Measurements from ENCODE around the gene RAD23B.
"Not testable (repeated sequence)": the region's sequence is repeated elsewhere in the genome, so short reads cannot be mapped to it uniquely, and the experiment has no call there.

RAD23B gene

DNA sequence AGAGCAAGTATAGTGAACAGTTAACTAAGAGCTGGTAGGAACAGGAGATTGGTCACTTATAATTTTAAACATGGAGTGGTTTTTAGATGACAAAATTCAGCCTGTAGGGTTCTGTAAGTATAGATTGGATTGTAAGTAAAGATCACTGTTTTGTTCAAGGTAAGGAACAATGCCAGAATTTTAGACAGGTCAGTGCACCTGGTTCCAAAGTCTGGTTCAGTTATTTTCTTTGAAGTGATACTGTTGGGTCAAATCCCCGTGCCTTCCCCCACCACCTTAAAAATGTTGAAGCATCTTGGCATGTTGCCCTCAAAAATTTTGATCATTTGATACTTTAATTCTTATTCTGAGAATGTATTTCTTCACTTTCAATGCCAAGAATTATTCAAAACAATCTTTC is 12.9 kb downstream of the RAD23B start:
- no peak for DNase-seq

- not testable (repeated sequence) for DNase-seq
Measured at GRCh38 chr9:107296592-107296991, 13.5 kb downstream of the RAD23B start.

DNA sequence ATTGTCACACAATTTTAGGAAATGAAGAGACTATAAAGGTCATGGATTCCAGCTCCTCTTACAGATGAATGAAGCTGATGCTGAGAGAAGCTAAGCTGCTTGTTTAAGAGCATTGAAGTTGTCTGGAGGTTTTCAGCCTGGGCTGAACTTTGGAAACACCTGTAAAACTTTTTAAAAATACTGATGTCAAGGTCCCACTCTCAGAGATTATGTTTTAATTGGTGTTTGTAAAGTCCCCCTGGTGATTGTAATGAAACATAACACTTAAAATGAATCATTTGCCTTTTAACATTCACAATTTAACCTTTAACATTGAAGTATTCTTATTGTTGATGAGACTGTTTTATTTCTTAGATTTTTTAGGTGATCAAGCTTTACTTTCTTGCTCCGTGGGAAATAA is 16.4 kb downstream of the RAD23B start:
- DNase-seq: no peak

GRCh38 chr9:107306308-107306707 is 23.2 kb downstream of the RAD23B start:
- DNase-seq: no peak

DNA sequence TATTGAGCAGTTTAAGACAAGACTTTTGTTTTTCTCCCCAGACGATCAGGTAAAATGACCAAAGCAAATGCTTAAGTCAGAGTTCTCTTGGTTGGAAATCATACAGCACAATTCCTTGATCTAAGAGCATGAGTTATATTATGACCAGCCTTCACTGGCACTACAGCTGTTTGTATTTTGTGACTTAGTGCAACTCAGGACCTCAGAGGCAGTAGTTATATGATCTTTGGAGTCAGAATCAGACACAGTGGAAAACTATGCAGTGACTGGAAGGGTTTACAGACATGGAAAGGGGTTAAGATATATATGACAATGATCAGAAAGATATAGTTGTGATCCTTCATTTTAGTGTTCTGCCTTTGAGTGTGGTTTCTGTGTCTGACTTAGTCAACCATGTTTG is 24.3 kb downstream of the RAD23B start:
- DNase-seq: no peak

- no peak for DNase-seq
Measured at GRCh38 chr9:107308461-107308860, 25.4 kb downstream of the RAD23B start.

GRCh38 chr9:107309271-107309670 is 26.2 kb downstream of the RAD23B start:
- no peak for DNase-seq

- DNase-seq: no peak
Measured at GRCh38 chr9:107312376-107313050, 29.4 kb downstream of the RAD23B start.

GRCh38 chr9:107313555-107314096 is 30.5 kb downstream of the RAD23B start:
- no peak for DNase-seq

DNA sequence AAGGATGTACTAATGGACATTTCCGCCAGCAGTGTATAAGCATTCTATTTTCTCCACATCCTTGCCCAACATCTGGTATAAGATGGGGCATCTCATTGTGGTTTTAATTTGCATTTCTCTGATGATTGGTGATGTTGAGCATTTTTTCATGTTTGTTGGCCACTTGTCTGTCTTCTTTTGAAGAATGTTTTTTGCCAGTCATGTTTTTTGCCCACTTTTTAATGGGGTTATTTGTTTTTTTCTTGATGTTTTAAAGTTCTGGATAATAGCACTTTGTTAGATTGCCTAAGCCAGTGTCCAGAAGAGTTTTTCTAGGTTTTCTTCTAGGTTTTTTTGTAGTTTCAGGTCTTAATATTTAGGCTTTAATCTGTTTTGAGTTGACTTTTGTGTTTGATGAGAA is 31.7 kb downstream of the RAD23B start:
- DNase-seq: no peak

DNA sequence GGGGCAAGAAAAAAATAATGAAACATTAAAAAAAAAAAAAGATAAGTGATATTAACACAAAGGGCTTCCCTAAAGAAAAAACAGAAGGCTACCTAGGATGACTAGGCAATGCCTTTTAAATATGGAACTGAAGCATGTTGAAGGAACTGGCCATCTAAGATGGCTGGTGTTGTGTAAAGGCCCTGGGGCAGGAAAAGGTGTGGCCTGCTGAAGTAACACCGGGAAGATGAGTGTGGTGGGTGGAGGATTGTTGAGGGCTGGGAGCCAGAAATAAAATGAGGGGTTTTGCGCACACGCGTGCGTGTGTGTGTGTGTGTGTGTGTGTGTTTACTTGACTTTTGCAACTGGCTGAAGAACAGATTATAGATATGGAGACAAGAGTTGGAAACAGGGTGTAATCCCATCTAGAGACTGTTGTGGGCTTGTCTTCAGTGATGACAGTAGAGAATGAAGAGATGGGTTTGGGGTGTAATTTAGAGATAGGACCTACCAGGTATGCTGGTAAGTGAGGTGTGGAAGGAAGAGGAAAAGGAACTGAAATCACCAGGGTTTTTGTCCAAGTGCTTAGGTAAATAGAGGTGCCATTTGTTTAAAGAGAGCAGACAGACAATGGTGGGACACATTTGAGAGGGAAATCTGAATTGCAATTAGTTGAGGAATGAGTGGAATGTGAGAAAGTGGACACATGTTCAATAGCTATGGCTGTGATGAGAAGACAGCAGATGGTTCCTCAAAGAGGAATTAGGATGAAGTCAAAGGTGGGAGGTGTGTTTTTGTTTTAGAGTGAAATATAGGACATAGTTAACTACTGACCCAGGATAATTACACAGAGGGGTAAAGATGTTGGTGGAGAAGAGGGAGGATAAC is 33.9 kb downstream of the RAD23B start:
- DNase-seq: no peak

DNA sequence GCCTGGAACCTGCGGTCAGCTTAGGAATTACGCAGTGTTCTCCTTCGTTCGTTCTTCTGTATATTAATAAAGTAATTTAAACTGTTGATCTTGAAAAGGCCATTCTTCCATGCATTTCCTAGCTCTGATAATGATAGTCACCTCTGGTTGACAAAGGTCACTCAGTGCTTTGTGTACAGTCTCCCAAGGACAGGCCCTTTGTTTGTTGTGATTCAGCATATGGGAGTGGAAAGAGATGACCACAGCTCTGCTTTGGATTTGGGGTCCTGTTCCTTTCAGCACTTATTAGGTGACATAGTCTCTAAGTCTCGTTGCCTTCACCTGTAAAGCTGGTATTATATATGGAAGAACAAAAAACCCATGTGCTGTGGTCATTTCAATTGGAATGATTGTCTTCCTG is 39.6 kb downstream of the RAD23B start:
- DNase-seq: no peak

GRCh38 chr9:107323836-107324585 is 40.9 kb downstream of the RAD23B start:
- DNase-seq: no peak

DNA sequence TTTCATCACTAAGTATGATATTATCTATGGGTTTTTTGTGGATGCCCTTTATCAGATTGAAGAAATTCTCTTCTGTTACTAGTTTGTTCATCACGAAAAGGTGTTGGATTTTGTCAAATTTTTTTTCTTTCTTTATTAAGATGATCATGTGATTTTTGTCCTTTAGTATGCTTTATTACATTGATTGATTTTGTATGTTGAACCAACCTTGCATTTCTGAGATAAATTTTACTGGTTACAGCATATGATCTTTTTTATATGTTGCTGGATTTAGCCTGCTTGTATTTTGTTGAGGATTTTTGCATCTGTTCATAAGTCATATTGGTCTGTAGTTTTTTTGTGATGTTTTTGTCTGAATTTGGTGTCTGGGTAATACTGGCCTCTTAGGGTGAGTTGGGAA is 42.8 kb downstream of the RAD23B start:
- no peak for DNase-seq

GRCh38 chr9:107328510-107328909 is 45.4 kb downstream of the RAD23B start:
- DNase-seq: no peak

DNA sequence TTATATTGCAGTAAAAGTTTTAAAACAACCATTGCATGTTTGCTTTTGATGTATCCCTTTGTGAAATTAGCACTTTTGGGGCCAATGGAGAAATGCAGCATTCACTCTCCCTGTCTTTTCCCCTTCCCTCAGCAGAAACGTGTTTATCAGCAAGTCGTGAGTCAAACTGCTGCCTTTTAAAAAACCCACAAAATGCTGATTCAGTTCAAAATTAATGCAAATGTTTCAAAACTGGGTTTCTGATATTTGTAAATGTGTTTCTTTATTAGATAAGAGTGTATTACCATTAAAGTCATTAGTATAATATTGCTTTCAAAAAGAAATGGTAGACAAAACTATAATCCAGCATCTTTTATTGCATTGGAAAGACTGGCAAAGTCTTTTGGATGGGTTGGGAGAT is 47.3 kb downstream of the RAD23B start:
- DNase-seq: no peak

- DNase-seq: no peak
Measured at GRCh38 chr9:107332883-107333282, 49.8 kb downstream of the RAD23B start.

- DNase-seq: no peak
Measured at GRCh38 chr9:107333363-107333762, 50.3 kb downstream of the RAD23B start.

DNA sequence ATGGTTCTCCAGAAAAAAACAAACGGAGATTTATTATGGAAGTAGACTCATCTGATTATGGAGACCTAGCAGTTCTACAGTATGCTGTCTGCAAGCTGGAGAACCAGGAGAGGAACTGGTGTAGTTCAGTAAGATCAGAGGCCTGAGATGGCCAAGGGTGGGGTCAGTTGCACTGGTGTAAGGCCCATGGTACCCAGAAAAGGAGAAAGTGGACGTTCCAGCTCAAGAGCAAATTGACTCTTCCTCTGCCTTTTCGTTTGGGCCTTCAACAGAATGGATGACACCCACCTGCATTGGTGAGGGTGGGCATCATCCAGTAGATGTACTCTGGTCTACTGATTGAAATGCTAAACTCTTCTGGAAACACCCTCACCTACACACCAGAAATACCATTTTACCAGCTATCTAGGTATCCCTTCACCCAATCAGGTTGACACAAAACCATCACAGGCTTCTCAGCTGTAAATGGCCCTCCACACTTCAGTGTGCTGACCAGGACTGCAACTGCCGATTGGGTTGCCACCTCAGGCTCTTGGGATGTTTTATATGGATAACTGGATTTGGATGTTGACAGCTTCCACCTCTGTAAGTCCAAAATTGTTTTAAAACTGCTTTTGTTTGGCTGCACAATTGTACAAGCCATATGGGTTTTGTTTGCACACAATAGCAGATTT is 51.2 kb downstream of the RAD23B start:
- DNase-seq: no peak

DNA sequence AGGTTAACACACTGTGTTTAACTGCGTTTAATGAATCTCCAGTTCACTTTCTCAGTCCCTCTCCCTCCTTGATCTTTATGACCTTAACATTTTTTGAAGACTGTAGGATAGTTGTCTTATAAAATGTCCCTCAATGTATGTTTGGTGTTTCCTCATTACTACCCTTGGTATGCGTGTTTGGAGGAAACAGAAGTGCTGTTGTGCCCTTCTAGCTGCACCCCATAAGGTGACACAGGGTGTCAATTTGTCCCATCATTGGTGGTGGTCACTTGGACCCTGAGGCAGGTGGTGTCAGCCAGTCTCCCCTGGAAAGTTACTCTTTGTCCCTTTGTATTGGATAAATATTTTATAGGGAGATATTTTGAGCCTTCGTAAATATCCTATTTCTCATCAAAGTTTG is 52.3 kb downstream of the RAD23B start:
- DNase-seq: no peak

DNA sequence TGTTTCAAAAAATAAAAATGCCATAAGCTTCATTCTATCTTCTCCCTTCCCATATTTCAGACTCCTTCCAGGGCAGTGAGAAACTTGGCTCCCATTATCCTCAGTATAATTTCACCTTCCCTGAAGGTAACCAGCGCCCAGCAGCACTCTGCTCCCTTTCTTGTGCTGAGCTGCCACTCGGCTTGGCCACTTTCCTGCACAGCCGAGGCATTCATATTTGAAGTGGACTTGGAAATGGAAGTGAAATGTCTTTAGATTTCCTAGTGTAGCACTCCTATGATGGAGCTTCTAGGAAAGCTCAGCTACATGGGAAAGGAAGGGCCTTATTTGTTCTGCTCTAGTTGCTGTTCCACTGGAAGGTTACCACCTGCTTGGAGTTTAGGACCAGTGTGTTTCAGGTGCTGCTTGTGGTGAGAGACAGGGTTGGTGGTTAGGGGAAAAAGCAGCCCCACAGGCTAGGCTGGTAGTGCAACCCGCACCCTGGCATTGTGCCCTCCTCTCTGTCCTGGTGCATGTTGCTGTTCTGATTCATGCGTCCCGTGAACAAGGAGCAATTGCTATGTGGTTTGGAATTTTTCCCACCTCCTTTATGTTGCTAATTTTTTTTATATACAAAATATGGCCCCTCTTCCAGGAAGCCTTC is 53.8 kb downstream of the RAD23B start:
- DNase-seq: no peak
